Astrocyte (in vitro differentiated cells and primary cell): ENCODE measurements around the gene CABCOCO1.

Experiments used
- EZH2 ChIP-seq: IDR thresholded peaks from 2 replicates; pipeline ENCODE4 v1.6.1; 2012; ENCODE audit warnings: mild to moderate bottlenecking, low read length, inconsistent platforms; ENCODE audit not compliant: insufficient read depth
- TF ChIP-seq, protein P1 (sequence below): IDR thresholded peaks from 2 replicates; pipeline ENCODE4 v1.5.1; 2011; ENCODE audit warnings: low read depth, mild to moderate bottlenecking, inconsistent platforms, low read length, moderate library complexity; ENCODE audit not compliant: insufficient read depth

DNA sequence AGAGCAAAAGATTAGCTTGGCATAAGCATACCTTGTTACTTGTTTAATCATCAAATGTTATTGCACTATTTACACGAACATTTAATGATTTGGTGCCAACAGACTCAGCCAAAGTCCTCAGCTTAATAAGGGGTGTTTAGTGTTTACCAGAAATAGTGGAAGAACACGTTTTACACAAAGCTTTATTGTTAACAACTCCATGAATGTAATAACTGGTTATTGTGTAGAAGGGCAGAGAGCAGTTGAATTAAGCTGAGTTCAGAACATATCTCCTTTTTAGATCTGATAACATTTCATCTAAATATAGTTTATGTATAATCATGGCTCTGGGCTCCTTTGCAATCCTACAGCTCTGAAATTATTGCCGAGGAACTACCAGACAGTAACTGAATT is 99.1 kb downstream of the CABCOCO1 start:
- TF ChIP-seq, protein P1, sequence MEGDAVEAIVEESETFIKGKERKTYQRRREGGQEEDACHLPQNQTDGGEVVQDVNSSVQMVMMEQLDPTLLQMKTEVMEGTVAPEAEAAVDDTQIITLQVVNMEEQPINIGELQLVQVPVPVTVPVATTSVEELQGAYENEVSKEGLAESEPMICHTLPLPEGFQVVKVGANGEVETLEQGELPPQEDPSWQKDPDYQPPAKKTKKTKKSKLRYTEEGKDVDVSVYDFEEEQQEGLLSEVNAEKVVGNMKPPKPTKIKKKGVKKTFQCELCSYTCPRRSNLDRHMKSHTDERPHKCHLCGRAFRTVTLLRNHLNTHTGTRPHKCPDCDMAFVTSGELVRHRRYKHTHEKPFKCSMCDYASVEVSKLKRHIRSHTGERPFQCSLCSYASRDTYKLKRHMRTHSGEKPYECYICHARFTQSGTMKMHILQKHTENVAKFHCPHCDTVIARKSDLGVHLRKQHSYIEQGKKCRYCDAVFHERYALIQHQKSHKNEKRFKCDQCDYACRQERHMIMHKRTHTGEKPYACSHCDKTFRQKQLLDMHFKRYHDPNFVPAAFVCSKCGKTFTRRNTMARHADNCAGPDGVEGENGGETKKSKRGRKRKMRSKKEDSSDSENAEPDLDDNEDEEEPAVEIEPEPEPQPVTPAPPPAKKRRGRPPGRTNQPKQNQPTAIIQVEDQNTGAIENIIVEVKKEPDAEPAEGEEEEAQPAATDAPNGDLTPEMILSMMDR, result no peak
- no peak for TF ChIP-seq EZH2
